AG10803 (cell line): Measurements from ENCODE around the gene GPS2.
"Not testable (repeated sequence)": the region's sequence is repeated elsewhere in the genome, so short reads cannot be mapped to it uniquely, and the experiment has no call there.

ENCODE experiments used
- DNase-seq: peaks from one replicate; pipeline ENCODE4 v3.0.0; 2010; ENCODE audit warnings: low read depth
- H3K4me3 ChIP-seq: 2 replicates; pipeline ENCODE4 v1.5.1; 2011; ENCODE audit warnings: mild to moderate bottlenecking, low read length, control low read depth
- TF ChIP-seq, protein P1 (sequence below): conservative IDR thresholded peaks from 2 replicates; pipeline ENCODE4 v1.5.1; 2011; ENCODE audit warnings: mild to moderate bottlenecking, low read length, control low read depth, inconsistent platforms

The GPS2 gene

GRCh38 chr17:7336240-7337175, 21.3 kb upstream of the GPS2 start, which contains the start of gene ACAP1:
Gene ACAP1 (plus strand): TSS chr17:7336529. CDS start chr17:7336735, 206 bp downstream.
- DNase-seq, result no peak
- no peak within 1 kb of the TSS for H3K4me3 ChIP-seq
- TF ChIP-seq, protein P1, sequence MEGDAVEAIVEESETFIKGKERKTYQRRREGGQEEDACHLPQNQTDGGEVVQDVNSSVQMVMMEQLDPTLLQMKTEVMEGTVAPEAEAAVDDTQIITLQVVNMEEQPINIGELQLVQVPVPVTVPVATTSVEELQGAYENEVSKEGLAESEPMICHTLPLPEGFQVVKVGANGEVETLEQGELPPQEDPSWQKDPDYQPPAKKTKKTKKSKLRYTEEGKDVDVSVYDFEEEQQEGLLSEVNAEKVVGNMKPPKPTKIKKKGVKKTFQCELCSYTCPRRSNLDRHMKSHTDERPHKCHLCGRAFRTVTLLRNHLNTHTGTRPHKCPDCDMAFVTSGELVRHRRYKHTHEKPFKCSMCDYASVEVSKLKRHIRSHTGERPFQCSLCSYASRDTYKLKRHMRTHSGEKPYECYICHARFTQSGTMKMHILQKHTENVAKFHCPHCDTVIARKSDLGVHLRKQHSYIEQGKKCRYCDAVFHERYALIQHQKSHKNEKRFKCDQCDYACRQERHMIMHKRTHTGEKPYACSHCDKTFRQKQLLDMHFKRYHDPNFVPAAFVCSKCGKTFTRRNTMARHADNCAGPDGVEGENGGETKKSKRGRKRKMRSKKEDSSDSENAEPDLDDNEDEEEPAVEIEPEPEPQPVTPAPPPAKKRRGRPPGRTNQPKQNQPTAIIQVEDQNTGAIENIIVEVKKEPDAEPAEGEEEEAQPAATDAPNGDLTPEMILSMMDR, result no peak

- H3K4me3 ChIP-seq, DNase-seq: not testable (repeated sequence)
Observed at GRCh38 chr17:7335765-7336164, 20.6 kb upstream of the GPS2 start.

- TF ChIP-seq, protein P1, result no peak
- no peak for DNase-seq
Observed at GRCh38 chr17:7334938-7335538, 19.9 kb upstream of the GPS2 start.

DNA sequence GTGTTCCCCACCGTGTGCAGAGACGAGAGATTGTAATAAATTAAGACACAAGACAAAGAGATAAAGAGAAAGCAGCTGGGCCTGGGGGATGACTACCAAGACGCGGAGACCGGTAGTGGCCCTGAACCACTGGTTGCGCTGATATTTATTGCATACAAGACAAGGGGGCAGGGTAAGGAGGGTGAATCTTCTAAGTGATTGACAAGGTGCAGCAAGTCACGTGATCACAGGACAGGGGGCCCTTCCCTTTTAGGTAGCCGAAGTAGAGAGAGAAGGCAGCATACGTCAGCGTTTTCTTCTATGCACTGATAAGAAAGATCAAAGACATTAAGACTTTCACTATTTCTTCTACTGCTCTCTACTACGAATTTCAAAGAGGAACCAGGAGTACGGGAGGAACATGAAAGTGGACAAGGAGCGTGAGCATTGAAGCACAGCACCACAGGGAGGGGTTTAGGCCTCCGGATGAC, 17.5 kb upstream of the GPS2 start:
- H3K4me3 ChIP-seq, DNase-seq: not testable (repeated sequence)

More at GRCh38 chr17:7334938-7335538, 19.9 kb upstream of the GPS2 start:
- no peak overlapping the region for H3K4me3 ChIP-seq

GRCh38 chr17:7332111-7332510, 17.0 kb upstream of the GPS2 start:
- no peak overlapping the region for H3K4me3 ChIP-seq
- TF ChIP-seq, protein P1, result no peak
- no peak for DNase-seq

GRCh38 chr17:7330638-7331015, 15.5 kb upstream of the GPS2 start:
- TF ChIP-seq, protein P1, result no peak
- H3K4me3 ChIP-seq, result peak overlapping the region; percentile 97
- no peak for DNase-seq

GRCh38 chr17:7329997-7330637, 15.0 kb upstream of the GPS2 start:
- TF ChIP-seq, protein P1, result no peak
- peak overlapping the region; percentile 97 for H3K4me3 ChIP-seq
- DNase-seq, result peak; percentile 67
